NCI-H1436 treated with DMSO at 0.1 percent for 48 hours (cell line): Measurements from ENCODE around the gene RND3.

ENCODE experiments used
- DNase-seq: peaks from one replicate; lab custom pipeline; 2025; lab: John Stamatoyannopoulos, UW

RND3 gene

DNA sequence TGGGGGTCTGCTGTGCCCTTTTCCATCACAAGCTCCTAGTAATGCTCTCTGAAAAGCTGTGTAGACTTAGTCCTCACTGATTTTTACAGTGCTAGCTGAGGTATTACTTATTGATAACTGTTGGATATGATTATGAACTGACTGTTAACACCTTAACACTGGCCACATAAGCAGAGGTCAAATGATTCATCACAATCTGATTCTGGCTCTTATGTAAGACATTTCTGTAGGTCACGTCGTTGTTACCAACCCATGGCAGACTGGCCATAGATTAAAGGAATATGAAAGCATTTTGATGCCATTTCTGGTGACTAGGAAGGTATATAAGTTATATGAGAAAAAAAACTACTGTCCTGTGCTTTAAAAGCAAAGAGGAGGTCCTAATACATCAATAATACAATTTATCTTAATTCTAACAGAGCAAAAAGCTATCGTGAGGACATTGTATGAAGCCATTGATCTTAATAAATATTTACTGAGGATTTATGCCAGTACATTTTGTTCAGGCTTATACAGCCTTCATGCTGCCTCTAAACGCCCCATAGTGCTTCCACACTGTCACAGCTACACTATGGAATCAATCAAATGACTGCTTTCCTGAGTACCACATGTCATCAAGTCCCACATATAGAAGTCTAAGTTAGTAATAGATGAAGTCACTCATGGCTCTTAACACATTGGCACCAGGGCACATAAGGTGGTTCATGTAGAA is 6.9 kb upstream of the RND3 start:
- no peak for DNase-seq

DNA sequence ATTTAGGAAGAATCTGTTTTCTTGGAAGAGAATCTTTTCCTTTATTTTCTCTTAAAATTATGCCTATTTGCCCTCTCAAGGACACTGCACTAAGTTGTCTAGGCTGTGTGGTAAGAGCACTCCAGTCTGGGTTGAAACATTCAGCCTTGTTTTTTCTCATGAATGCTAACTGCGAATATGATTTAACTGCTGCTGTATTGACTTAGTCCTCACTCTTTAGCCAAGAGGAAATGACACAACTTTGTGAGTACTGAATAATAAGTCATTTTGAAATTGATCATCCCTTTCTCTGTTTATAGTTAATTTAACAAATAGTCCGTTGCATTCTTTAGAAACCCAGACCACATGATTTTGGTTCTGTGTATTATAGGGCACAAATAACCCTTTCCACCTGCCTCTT is 4.5 kb upstream of the RND3 start:
- no peak for DNase-seq

DNA sequence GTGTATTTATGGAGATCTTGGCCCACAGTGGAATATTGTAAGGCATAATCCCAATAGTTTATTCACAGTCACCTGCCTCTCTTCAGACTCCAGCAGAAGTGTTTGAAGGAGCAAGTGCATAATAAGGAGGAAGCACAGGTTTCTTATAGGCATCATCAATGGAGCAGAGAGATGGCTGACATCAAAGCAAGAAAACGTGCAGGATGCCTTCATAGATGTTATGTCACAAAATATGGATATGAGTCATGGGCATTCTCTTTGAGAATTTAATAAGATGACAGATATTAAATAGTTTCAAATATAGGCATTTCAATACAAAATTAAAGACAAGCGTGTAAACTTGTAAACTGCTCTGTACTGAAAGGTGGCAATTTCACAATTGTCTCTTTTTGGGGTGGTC is 4.0 kb upstream of the RND3 start:
- no peak for DNase-seq

DNA sequence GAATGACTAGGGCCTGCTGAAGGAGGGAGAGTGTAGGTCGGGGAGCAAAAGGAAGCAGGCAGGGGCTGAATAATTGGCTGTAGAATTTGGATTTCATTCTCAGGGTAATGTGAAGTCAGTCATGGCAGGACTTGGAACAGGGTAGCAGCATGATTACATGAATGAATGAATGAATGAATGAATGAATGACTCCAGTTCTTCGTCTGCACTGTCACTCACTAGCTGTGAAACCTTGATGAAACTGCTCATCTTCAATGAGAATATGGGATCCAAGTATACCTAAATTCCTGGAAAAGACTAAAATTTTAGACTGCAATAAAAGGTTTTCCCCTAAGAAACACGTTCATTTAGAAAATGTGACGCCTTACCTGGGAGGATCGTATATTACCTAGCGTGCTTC is 3.0 kb upstream of the RND3 start:
- DNase-seq: no peak

DNA sequence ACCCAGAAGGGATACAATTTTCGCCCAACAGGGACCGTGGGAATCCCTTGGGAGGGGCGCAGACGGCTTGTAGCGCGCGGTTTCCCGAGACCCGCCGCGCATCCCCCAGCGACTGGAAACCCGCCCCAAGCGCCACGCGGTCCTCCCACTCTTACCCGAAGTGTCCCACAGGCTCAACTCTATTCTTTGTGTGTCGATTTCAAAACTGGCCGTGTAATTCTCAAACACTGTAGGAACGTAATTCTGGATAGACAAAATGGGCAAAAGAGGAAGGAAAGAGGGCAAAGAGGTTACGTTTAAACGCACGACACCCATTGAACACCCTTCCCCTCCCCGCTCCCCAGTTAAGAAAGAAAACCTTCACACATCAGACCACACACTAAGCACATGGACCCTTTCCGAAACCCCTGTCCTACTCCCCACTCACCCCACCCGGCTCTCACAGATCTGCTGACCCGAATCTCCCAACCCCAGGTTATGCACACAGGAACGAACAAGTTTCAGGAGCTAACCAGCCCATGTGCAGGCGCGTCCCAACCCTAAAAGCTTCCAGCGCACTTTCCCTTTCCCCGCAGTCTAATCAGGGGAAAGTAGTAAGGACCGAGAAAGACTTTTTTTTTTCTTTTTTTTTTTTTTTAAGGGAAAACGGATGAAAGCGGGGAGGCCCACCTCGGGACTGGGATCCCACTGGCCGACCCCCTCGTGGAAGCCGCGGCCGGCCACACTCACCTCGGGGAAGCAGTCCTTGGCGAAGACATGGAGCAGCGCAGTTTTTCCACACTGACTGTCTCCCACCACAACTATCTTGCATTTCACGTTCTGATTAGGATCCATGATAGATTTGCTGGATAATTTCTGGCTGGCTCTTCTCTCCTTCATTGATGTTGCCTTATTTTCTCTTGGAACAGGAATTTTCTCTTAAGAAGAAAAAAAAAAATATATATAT is 655 bp downstream of the RND3 start:
- DNase-seq: no peak

- DNase-seq: no peak
These were observed 1.5 kb downstream of the RND3 start for GRCh38 chr2:150485871-150486538.

- DNase-seq: peak; percentile 22
These were observed 2.2 kb downstream of the RND3 start for GRCh38 chr2:150485114-150485870.

DNA sequence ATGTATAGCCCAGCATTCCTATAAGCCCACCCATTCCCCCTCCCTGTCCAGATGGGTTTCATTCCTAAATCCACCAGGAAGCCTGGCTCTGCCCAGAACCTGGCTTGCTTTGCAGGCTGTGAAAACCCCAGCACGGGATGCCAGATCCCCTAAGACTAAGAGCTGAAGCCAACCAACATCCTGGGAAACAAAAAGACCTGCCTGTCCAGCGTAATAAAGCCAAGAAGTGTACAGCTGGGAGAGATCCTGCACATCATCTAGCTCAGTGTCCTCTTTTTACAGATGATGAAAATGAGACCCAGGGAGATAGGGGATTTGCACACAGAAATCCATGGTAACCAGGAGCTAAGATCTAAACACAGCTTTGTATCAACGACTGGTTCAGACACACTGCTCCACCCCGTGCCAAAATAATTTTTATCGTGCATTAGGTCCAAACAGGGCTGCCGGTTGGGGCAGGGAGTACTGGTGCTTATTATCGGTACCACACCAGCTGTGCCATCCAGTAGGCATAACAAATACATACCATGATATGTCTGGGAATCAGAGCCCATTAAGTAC is 2.9 kb downstream of the RND3 start:
- DNase-seq: no peak

- no peak for DNase-seq
These were observed 3.5 kb downstream of the RND3 start for GRCh38 chr2:150484006-150484405.

- no peak for DNase-seq
These were observed 3.9 kb downstream of the RND3 start for GRCh38 chr2:150483532-150483931.

GRCh38 chr2:150482667-150483400 is 4.6 kb downstream of the RND3 start:
- no peak for DNase-seq

GRCh38 chr2:150482111-150482510 is 5.4 kb downstream of the RND3 start:
- no peak for DNase-seq

DNA sequence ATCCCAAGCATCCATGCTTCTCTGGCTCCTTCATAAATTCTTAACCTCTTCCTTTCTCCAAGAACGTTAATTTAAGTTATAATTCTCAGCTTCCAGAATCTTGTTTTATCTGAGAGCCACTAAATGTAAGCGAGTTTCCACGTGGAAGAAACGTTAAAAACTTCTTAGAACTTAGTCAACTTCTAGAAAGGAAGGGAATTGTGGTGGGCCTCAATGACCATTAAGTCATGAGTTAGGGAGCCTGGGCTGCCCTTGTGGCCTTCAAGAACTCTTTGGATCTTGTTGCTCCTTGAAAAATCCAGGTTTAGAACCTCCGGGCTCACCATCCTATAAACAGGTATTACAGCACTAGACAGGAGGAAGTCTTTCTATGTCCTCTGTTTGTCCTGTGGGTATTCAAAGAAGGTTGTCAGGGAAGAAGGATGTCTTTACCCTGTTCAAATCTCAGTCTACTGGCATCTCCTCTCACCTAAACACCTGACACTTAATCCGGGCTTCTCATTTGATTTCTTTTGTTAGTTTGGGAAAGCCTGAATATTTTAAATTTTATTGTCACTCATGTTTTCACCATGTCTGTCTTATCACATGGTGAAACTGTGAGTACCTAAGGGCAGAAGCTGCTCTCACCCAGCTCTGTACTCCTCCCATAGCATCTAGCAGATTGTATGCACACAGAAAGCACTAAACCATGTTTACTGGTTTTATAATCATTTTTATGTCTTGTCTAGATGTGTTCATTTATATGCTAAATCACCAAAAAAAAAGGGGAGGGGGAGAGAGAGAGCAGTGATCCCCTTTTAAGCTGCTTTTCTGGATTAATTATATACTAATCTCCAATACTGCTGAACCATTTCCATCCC is 6.3 kb downstream of the RND3 start:
- no peak for DNase-seq

DNA sequence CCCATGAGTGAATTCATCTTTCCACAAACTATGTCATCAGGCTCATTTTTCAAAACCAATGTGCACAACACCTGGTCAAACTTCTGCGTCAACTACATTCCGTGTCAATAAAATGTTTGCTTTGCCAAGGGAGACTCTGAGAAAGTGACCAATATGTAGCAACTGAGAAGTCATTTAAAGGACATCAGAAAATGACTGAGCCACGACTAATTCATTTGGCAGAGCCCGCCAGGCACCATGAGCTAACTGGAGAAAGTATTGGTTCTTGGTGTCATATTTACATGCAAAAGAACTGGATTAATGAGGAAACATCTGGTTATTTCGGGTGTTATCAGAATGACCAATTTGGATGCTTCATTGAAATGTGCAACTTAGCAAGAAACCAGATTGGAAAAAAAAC is 7.2 kb downstream of the RND3 start:
- no peak for DNase-seq

DNA sequence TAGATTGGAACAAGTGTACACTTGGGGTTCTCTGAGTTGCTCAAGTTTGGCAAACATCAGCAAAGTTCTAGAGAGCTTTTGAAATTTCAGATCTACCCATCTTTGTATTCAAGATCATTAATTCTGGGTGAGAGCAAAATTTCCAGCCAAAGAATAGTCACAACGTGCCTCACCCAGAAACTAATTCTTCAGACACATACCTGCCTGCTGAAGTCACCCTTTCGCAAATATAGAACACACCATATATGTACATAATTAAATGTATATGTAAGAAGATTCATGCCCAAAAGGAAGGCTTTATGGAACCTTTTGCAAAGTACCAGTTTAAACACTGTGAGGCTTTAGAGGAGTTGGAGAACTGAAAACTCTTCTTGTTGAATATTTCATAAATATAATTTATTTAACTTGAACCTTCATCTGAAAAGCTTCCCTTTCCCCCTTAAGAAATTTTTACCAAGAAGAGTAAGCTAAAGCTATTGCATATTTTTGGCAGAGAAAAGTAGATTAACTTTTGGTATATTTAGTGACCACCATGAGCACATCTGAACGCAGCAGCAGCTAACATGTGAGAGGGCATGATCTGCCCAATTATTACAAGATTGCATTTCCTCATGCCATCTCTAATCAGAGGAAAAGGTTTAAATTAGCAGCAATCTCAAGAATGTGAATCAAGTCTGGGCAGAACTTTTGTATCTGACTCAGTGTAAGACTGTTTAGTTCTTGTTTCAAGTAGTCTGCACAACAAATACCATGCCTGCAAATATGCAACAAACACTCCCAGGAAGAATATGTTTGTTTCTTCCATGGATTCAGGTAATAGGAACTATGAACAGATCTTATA is 8.2 kb downstream of the RND3 start:
- DNase-seq: no peak

DNA sequence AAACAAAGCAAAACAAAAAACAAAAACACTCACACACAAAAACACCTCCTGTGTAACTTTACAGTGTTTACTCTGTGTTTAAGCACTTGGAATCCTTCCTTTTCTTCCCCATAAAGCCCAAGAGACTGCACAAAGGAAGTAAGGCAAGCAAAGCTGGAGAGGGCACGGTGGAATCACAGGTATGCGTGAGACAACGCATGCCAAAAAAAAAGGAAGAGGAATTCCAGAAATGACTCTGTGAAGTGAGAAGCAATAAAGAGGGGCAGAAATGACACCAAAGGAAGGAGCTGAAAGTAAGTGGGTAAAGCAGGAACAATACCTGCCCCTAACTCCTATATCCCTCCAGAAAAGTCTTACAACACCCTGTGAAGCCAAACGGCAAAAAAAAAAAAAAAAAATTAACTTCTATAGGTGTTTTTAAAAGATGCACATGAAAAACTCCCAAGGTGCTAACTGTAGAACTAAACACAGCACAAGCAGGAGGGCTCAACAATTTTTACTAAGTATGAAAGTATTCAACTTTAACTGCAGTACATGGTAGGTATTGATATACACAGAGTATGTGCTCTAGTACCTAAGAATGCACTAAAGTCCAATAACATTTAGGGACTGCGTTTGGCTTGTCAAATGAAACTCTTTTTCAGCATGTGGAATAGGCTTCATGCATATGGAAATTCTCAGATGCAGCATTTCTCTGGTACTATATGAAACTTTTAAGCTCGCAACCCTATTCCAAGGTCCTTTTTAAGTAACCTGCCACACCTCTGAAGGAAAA is 9.1 kb downstream of the RND3 start:
- DNase-seq: no peak

DNA sequence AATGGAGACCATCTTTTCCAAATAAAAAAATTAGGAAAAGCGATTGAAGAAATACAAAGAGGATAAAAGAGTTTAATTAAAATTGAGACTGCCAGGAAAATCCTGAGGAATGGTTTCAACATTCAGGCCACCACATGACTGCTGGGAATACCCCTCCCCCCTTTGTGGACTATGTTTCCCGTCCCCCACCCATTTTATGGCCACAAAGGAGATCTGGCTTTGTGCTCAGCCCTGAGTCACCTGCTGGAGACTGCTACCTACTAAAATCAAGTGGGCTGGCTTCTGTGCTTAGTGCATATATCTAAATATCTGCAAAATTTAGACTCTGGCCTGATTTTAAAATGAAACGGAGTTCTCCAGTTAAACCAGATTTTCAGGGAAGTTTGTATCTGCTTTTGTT is 10.1 kb downstream of the RND3 start:
- DNase-seq: no peak

- DNase-seq: no peak
These were observed 10.6 kb downstream of the RND3 start for GRCh38 chr2:150476809-150477302.
